Measurements from ENCODE around the gene PAK3. TPM values are rescaled to one million over a fixed set of nuclear protein-coding genes. Genes with fewer than 3 reads are reported as not detected.

PAK3 gene
- total and polyA plus RNA-seq, 2 of the 4 experiments (the other 2 are of a cell fraction) = 0.22 to 0.36 TPM

GRCh38 chrX:111124418-111124817, 28.4 kb downstream of the PAK3 start:
- H3K56ac ChIP-seq (ENCODE audit: extremely low read depth, insufficient read depth, low read length) = no peak overlapping the region; the same call in 1 of the 2 replicates
- H3K18ac ChIP-seq (ENCODE audit: low read depth, low read length) = no peak overlapping the region
- no peak overlapping the region for H2BK120ac ChIP-seq (ENCODE audit: low read depth, low read length)
- H2AK5ac ChIP-seq (ENCODE audit: low read depth, low read length) = no peak overlapping the region
- dilution Hi-C loops (cut with HindIII; ENCODE audit: low sequenced_read_pairs, unreplicated experiment) = no loop called here
- H3K4me2 ChIP-seq (ENCODE audit: low read depth, low read length) = no peak overlapping the region
- BruUV-seq (replicated peaks) = no TSS peak
- no peak overlapping the region for H4K5ac ChIP-seq (ENCODE audit: low read depth, low read length)
- H3K9me1 ChIP-seq (ENCODE audit: insufficient read depth, low read length) = no peaks in the 10 kb centered on the region
- no CpG with 5 or more reads among the region's 2 CpGs for WGBS, 2 experiments (ENCODE audit: extremely low coverage in 2 of 2, insufficient read length in 1 of 2)
- H3K4me3 ChIP-seq (ENCODE audit: insufficient read depth, low read depth, low read length) = no peak overlapping the region
- CTCF ChIA-PET = no interaction called here
- DNase-seq (no peak), ATAC-seq (ENCODE audit: low read depth) (no peak)
- intact Hi-C loops (cut with micrococcal nuclease) = no loop called here
- no peak overlapping the region for H3K14ac ChIP-seq (replicated peaks; ENCODE audit: low read depth, low read length)
- no peak overlapping the region for H4K8ac ChIP-seq (ENCODE audit: low read depth in 2 of 2, low read length in 2 of 2)
- in situ Hi-C loops (cut with MboI; ENCODE audit: low sequenced_read_pairs) = no loop called here
- H2AK9ac ChIP-seq (replicated peaks; ENCODE audit: low read depth, low read length, poor library complexity) = no peak overlapping the region
- H2BK15ac ChIP-seq (ENCODE audit: low read depth, low read length) = no peak overlapping the region
- POLR2A ChIA-PET (ENCODE audit: unreplicated experiment) = no interaction called here
- no peak overlapping the region for H4K91ac ChIP-seq (ENCODE audit: insufficient read depth, low read depth, low read length)
- TF ChIP-seq MAFK (IDR thresholded peaks at IDR 0.05; ENCODE audit: low read depth, low read length) = no peak
- TF ChIP-seq RCOR1 (IDR thresholded peaks at IDR 0.05; ENCODE audit: insufficient replicate concordance, low read length) = no peak
- TF ChIP-seq NFE2L2 (IDR thresholded peaks at IDR 0.05; ENCODE audit: low read depth, low read length) = no peak
- TF ChIP-seq MAZ (IDR thresholded peaks at IDR 0.05; ENCODE audit: borderline replicate concordance, low read depth, low read length) = no peak
- TF ChIP-seq BHLHE40 (IDR thresholded peaks at IDR 0.05; ENCODE audit: low read depth, low read length) = no peak
- no peaks in the 10 kb centered on the region for H3K9me3 ChIP-seq (ENCODE audit: control insufficient read depth, insufficient read depth, low read length)
- no peak overlapping the region for H2BK20ac ChIP-seq (ENCODE audit: low read depth, low read length)
- no peak overlapping the region for H2AFZ ChIP-seq (replicated peaks; ENCODE audit: low read length, poor library complexity)
- H3K27me3 ChIP-seq (ENCODE audit: control insufficient read depth, insufficient read depth, low read length) = peaks cover 3% of the 10 kb centered on the region; the same call in 1 of the 2 replicates
- H4K20me1 ChIP-seq (ENCODE audit: insufficient read depth, low read length) = no peaks in the 10 kb centered on the region
- no peaks in the 10 kb centered on the region for H3K79me1 ChIP-seq (ENCODE audit: low read depth in 1 of 2, low read length in 2 of 2)
- no peak overlapping the region for H2BK5ac ChIP-seq (ENCODE audit: low read depth, low read length, poor library complexity, severe bottlenecking)
- no peak overlapping the region for H3K23ac ChIP-seq (ENCODE audit: low read depth, low read length)
- H3K4me1 ChIP-seq (ENCODE audit: control insufficient read depth, insufficient read depth, low read length) = no peaks in the 10 kb centered on the region
- H3K9ac ChIP-seq (ENCODE audit: low read depth, low read length) = no peak overlapping the region
- no peaks in the 10 kb centered on the region for H3K36me3 ChIP-seq (ENCODE audit: control insufficient read depth, insufficient read depth, low read length)
- no peak overlapping the region for H3K4ac ChIP-seq (ENCODE audit: low read depth, low read length)
- no peak overlapping the region for H3K27ac ChIP-seq (ENCODE audit: insufficient read depth, low read length)
